ENCODE data around the gene UBTF.
"Not testable (repeated sequence)": the region's sequence is repeated elsewhere in the genome, so short reads cannot be mapped to it uniquely, and the experiment has no call there.

The UBTF gene

GRCh38 chr17:44241106-44241624 is 21.7 kb upstream of the UBTF start:
- DNase-seq, result no peak

- not testable (repeated sequence) for DNase-seq
Observed at GRCh38 chr17:44237886-44238285, 18.4 kb upstream of the UBTF start.

GRCh38 chr17:44236444-44236991 is 17.0 kb upstream of the UBTF start:
- DNase-seq, result no peak

- no peak for DNase-seq
Observed at GRCh38 chr17:44235583-44235936, 16.1 kb upstream of the UBTF start.

- DNase-seq, result no peak
Observed at GRCh38 chr17:44233582-44233981, 14.1 kb upstream of the UBTF start.

- no peak for DNase-seq
Observed at GRCh38 chr17:44232061-44232460, 12.6 kb upstream of the UBTF start.

- DNase-seq, result no peak
Observed at GRCh38 chr17:44230140-44230539, 10.7 kb upstream of the UBTF start.

GRCh38 chr17:44229090-44229489 is 9.6 kb upstream of the UBTF start:
- DNase-seq, result no peak

- DNase-seq, result no peak
Observed at GRCh38 chr17:44223541-44224071, 4.1 kb upstream of the UBTF start.

GRCh38 chr17:44222112-44222869 is 2.8 kb upstream of the UBTF start:
- DNase-seq, result peak; percentile 52

GRCh38 chr17:44221862-44222111 is 2.3 kb upstream of the UBTF start:
- DNase-seq, result no peak

- peak; percentile 58 for DNase-seq
Observed at GRCh38 chr17:44221084-44221861, 1.8 kb upstream of the UBTF start.

GRCh38 chr17:44220213-44221083 is 973 bp upstream of the UBTF start:
- DNase-seq, result no peak

- no peak for DNase-seq
Observed at GRCh38 chr17:44219108-44219615, 313 bp downstream of the UBTF start.

GRCh38 chr17:44218344-44219107 is 949 bp downstream of the UBTF start:
- DNase-seq, result peak; percentile 84

- DNase-seq, result no peak
Observed at GRCh38 chr17:44217738-44218343, 1.6 kb downstream of the UBTF start.

GRCh38 chr17:44216694-44217093 is 2.8 kb downstream of the UBTF start:
- DNase-seq, result no peak

GRCh38 chr17:44216173-44216572 is 3.3 kb downstream of the UBTF start:
- DNase-seq, result no peak

GRCh38 chr17:44214896-44215295 is 4.6 kb downstream of the UBTF start:
- DNase-seq, result no peak

GRCh38 chr17:44214230-44214494 is 5.3 kb downstream of the UBTF start:
- no peak for DNase-seq

- no peak for DNase-seq
Observed at GRCh38 chr17:44213403-44214229, 5.9 kb downstream of the UBTF start.
